Lower lobe of right lung (tissue), 2 donors: ENCODE measurements around the gene FAM53B. TPM values are rescaled to one million over a fixed set of nuclear protein-coding genes. Genes with fewer than 3 reads are reported as not detected.
A peak's percentile ranks its signal among the peaks of the same experiment; 100 is the strongest.

ENCODE experiments used
- ATAC-seq, 2 donors: fragments of 200-7000 bp; cut with Tn5 transposase; one replicate each; pipeline ENCODE4 v1.9.1; 2020 to 2022; ENCODE audit warnings: mild to moderate bottlenecking in 2 of 2, moderate library complexity in 2 of 2
- DNase-seq: peaks from one replicate; pipeline ENCODE4 v3.0.0-alpha.2; 2020
- H3K27ac ChIP-seq: fragments of 200-600 bp; one replicate; pipeline ENCODE4 v1.8.0; 2022
- H3K27me3 ChIP-seq: fragments of 200-600 bp; one replicate; pipeline ENCODE4 v1.8.0; 2022; ENCODE audit warnings: low read depth
- H3K36me3 ChIP-seq: fragments of 200-600 bp; one replicate; pipeline ENCODE4 v1.8.0; 2022; ENCODE audit warnings: mild to moderate bottlenecking
- H3K4me1 ChIP-seq: fragments of 200-600 bp; one replicate; pipeline ENCODE4 v1.8.0; 2022
- H3K4me3 ChIP-seq: fragments of 200-600 bp; one replicate; pipeline ENCODE4 v1.8.0; 2022; ENCODE audit warnings: mild to moderate bottlenecking
- H3K9me3 ChIP-seq: fragments of 200-600 bp; one replicate; pipeline ENCODE4 v1.8.0; 2022
- intact Hi-C: fragments of 100-400 bp; cut with DNase I; formaldehyde crosslinking; loops from one replicate; pipeline ENCODE4 v1.11.0; 2022
- total RNA-seq: library from RNA; stranded (reverse); fragmentation: NEBNext Ultra II Directional; extraction: Animal tissue kit (Norgen Biotek cat#: 25700); gene quantifications from one replicate; pipeline ENCODE4 v1.2.1, GENCODE V29; 2021
- TF ChIP-seq, protein P1 (sequence below): fragments of 200-600 bp; IDR thresholded peaks from one replicate; pipeline ENCODE4 v1.8.0; 2022; ENCODE audit warnings: antibody characterized with exemption, mild to moderate bottlenecking
- donor health status: DM: no; HTN: yes; CAD: no; lungs with severe emphysema.

Gene FAM53B
- total RNA-seq, 1 donor from 2014 or later, result 40.7 TPM

DNA sequence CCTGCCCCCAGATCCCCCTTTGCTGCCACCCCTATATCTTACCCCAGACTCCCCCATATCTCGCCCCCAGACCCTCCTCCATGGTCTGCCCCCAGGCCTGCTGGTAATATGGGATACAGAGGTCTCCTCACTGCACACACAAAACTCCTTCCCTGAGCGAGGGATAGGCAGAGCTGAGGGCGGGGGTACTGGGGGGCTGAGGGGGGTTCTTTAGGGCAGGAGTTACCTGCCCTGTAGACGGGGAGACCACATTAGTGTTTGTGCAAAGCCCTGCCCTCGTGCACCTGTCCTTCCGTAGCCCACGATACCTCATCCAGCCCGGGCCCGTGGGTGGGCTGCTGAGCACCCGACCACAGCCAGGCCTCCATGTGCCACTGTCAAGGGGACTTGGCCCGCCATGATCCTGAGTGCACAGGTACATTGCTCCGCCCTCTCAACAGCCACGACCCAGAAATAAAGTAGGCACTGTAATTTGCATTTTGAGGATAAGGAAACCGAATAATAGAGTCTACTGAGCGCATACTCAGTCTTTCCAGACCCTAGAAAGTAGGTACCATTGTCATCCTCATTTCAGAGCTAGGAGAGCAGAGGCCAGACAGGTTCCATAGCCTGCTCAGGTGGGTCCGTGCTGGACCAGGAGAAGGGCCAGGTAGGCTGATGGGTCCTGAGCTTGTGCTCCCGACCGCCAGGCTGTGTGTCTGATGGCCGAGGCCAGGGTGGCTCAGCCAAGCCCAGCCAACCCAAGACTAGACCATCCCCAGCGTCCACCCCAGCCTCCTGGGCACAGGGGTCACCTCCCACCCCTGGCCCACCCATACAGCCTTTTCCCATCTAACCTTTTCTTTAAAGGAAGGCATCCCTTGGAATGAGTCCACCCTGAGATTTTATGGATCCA lies 167.4 kb downstream of the FAM53B start:
- Histone ChIP-seq H3K36me3 (no peaks in the 10 kb centered on the region), H3K27ac (no peak overlapping the region), H3K4me3 (no peak overlapping the region), H3K9me3 (no peaks in the 10 kb centered on the region), H3K27me3 (no peaks in the 10 kb centered on the region), H3K4me1 (no peaks in the 10 kb centered on the region)
- TF ChIP-seq, protein P1, sequence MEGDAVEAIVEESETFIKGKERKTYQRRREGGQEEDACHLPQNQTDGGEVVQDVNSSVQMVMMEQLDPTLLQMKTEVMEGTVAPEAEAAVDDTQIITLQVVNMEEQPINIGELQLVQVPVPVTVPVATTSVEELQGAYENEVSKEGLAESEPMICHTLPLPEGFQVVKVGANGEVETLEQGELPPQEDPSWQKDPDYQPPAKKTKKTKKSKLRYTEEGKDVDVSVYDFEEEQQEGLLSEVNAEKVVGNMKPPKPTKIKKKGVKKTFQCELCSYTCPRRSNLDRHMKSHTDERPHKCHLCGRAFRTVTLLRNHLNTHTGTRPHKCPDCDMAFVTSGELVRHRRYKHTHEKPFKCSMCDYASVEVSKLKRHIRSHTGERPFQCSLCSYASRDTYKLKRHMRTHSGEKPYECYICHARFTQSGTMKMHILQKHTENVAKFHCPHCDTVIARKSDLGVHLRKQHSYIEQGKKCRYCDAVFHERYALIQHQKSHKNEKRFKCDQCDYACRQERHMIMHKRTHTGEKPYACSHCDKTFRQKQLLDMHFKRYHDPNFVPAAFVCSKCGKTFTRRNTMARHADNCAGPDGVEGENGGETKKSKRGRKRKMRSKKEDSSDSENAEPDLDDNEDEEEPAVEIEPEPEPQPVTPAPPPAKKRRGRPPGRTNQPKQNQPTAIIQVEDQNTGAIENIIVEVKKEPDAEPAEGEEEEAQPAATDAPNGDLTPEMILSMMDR, result no peak
- DNase-seq (peak; percentile 31), ATAC-seq (no peak)
- intact Hi-C loops, result no loop called here

DNA sequence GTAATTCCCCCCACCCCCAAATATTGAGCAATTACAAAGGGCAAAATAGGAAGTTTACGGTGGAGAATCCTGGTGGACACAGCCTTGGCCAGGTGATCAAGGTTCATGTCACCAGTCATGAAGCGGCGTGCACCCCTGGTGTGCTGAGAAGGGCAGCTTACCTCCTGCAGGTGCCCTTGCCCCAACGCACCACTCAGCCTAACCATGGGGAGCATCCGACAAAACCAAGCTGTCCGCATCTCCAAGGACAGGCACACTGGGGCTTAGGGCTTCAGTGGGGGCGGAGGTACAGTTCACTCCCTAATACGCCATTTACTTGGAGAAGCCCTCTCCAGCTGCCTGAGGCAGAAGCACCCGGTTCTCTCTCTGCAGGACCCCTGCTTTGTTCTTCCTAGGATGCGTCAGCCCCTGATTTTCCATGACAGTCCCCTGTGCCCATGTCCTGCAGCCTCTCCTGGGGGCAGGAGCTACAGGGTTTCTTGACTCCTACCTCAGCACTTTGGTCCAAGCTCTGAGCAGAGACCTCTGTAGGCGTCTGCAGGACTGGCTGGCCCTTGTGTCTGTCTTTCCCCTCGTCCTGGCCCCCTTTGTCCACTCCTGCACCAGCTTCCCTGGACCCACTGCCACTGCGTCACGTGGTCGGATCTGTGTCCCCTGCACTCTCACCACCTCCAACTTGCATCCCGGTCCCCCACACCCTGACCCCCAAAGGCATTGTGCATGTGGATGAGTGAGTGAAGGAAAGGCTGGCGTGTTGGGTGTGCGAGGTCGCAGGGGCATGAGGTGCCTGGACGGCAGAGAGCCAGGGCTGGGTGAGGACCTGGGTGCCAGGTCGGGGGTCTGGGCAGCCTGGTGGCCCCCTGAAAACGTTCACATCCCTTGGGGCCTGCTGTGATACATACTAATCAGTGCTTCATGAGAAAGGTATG lies 168.8 kb downstream of the FAM53B start:
- H3K4me3 ChIP-seq, result no peak overlapping the region
- H3K36me3 ChIP-seq, result no peaks in the 10 kb centered on the region
- no peaks in the 10 kb centered on the region for H3K4me1 ChIP-seq
- intact Hi-C loops, result no loop called here
- TF ChIP-seq, protein P1, result no peak
- no peak overlapping the region for H3K27ac ChIP-seq
- no peaks in the 10 kb centered on the region for H3K27me3 ChIP-seq
- DNase-seq (peak; percentile 34), ATAC-seq (no peak)
- H3K9me3 ChIP-seq, result no peaks in the 10 kb centered on the region

GRCh38 chr10:124574456-124575070 lies 169.6 kb downstream of the FAM53B start:
- DNase-seq, result peak; percentile 29
- Histone ChIP-seq H3K4me3 (no peak overlapping the region), H3K27me3 (no peaks in the 10 kb centered on the region), H3K9me3 (no peaks in the 10 kb centered on the region), H3K27ac (no peak overlapping the region), H3K36me3 (no peaks in the 10 kb centered on the region), H3K4me1 (no peaks in the 10 kb centered on the region)
- TF ChIP-seq, protein P1, result no peak
- ATAC-seq, result no peak
- intact Hi-C loops, result no loop called here

DNA sequence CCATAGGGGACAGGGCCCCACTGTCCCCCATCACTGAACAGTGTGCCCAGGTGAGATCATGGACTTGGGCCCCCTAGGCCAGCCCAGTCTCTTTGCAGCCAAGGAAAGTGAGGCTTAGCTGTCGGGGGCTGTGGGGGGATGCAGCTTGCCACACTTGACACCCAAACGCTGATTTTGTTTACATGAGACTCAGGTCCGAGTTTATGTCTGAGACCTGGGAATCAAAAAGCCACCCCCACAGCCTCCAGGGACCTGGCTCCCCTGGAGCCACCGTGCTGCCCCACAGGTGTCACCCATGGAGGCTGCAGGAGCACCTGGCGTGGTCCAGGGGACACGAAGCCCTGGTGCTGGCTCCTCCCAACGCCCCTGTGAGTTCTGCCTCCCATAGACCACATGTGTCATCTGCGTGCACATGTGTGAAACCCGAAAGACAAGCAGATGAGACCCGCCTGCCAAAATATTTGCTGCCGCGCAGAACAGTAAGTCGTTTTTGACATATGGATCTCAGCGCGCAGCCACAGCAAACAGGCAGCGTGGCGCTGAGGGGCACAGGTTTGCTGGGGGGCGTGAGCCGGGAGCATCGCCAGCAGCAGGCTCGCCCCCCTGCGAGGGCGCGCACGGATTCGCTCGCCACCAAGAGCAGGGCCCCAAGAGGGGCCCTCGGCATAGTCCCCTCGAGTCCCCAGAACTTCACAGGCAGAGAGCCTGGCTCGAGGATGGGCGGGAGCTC lies 170.3 kb downstream of the FAM53B start:
- intact Hi-C loops, result no loop called here
- no peaks in the 10 kb centered on the region for H3K36me3 ChIP-seq
- H3K27me3 ChIP-seq, result no peaks in the 10 kb centered on the region
- no peak for ATAC-seq
- no peaks in the 10 kb centered on the region for H3K4me1 ChIP-seq
- TF ChIP-seq, protein P1, result no peak
- H3K27ac ChIP-seq, result no peak overlapping the region
- H3K9me3 ChIP-seq, result no peaks in the 10 kb centered on the region
- DNase-seq, result no peak
- no peak overlapping the region for H3K4me3 ChIP-seq

- Histone ChIP-seq H3K27ac (no peak overlapping the region), H3K27me3 (no peaks in the 10 kb centered on the region), H3K4me1 (no peaks in the 10 kb centered on the region), H3K36me3 (no peaks in the 10 kb centered on the region), H3K9me3 (no peaks in the 10 kb centered on the region), H3K4me3 (no peak overlapping the region)
- TF ChIP-seq, protein P1, result no peak
- ATAC-seq (no peak), DNase-seq (peak; percentile 41)
- intact Hi-C loops, result no loop called here
These were observed 171.4 kb downstream of the FAM53B start for GRCh38 chr10:124572751-124573150.
